Lower leg skin (tissue), 4 donors: ENCODE data around the gene TNS3. TPM values are rescaled to one million over a fixed set of nuclear protein-coding genes. Genes with fewer than 3 reads are reported as not detected.

Source experiments
- DNase-seq, 2 donors: peaks; one replicate each; pipeline ENCODE4 v3.0.0-alpha.2; 2019; ENCODE audit warnings: low spot score in 2 of 2
- H3K4me3 ChIP-seq: fragments of 200-600 bp; sonication (generic); 2 replicates; pipeline ENCODE4 v1.5.1; 2017; ENCODE audit warnings: mild to moderate bottlenecking, low read depth; ENCODE audit not compliant: poor library complexity, severe bottlenecking
- CTCF ChIP-seq, 3 donors: fragments of 450-650 bp; IDR thresholded peaks; one replicate each; pipeline ENCODE4 v1.5.1; 2016; ENCODE audit warnings: antibody characterized with exemption in 3 of 3, mild to moderate bottlenecking in 3 of 3, moderate library complexity in 2 of 3
- POLR2A ChIP-seq, 2 donors: fragments of 450-650 bp; IDR thresholded peaks; one replicate each; pipeline ENCODE4 v1.6.1; 2016 to 2017; ENCODE audit warnings: antibody characterized with exemption in 2 of 2, mild to moderate bottlenecking in 1 of 2, moderate library complexity in 1 of 2
- WGBS, 2 donors: methylation state at CpG; one replicate each; pipeline ENCODE4 v1.1.5; 2018; 5-methylcytosine and 5-hydroxymethylcytosine counted together
- intact Hi-C: fragments of 100-400 bp; cut with DNase I; formaldehyde crosslinking; loops from one replicate; pipeline ENCODE4 v1.15.0; 2023; ENCODE audit warnings: low total_unique reads
- total RNA-seq, 4 donors: library from RNA; depleted of rRNA; stranded (reverse); fragments of >200 nt; gene quantifications; one replicate each; pipeline ENCODE4 v1.1.0, GENCODE V29; 2016

The TNS3 gene
- total RNA-seq, 4 donors from 2014 or later, result 19.5 to 33.9 (median 25.5) TPM

- 87 to 92% methylated on average over 11 of the region's 11 CpGs for WGBS, 2 donors
- H3K4me3 ChIP-seq, result no peak overlapping the region
- no peak for DNase-seq
- TF ChIP-seq POLR2A (IDR thresholded peaks at IDR 0.05), result no peak
- TF ChIP-seq CTCF (IDR thresholded peaks at IDR 0.05), result no peak
- intact Hi-C loops, result loop anchor here (10.0 kb wide), 1 partner anchor 365 kb away; no protein-coding TSS in a partner anchor
Observed at GRCh38 chr7:47449810-47450590, 131.9 kb downstream of the TNS3 start.

GRCh38 chr7:47448971-47449370 lies 132.9 kb downstream of the TNS3 start:
- no peak overlapping the region for H3K4me3 ChIP-seq
- 92 to 94% methylated on average over 9 of the region's 9 CpGs for WGBS, 2 donors
- intact Hi-C loops, result loop anchor here (10.0 kb wide), 1 partner anchor 366 kb away; no protein-coding TSS in a partner anchor
- TF ChIP-seq POLR2A (IDR thresholded peaks at IDR 0.05) (no peak), CTCF (IDR thresholded peaks at IDR 0.05) (no peak)
- DNase-seq, result no peak

- no peak overlapping the region for H3K4me3 ChIP-seq
- whole genome bisulfite sequencing, 2 donors, result 85 to 92% methylated on average over 12 of the region's 12 CpGs
- DNase-seq, result no peak
- intact Hi-C loops, result loop anchor here (10.0 kb wide), 1 partner anchor 367 kb away; no protein-coding TSS in a partner anchor
- TF ChIP-seq CTCF (IDR thresholded peaks at IDR 0.05) (no peak), POLR2A (IDR thresholded peaks at IDR 0.05) (no peak)
Observed at GRCh38 chr7:47447621-47448349, 134.1 kb downstream of the TNS3 start.

- DNase-seq, result no peak
- WGBS, 2 donors, result 71 to 74% methylated on average over 9 of the region's 9 CpGs
- intact Hi-C loops, result loop anchor here (10.0 kb wide), 1 partner anchor 368 kb away; no protein-coding TSS in a partner anchor
- H3K4me3 ChIP-seq, result no peak overlapping the region
- TF ChIP-seq POLR2A (IDR thresholded peaks at IDR 0.05) (no peak), CTCF (IDR thresholded peaks at IDR 0.05) (no peak)
Observed at GRCh38 chr7:47446871-47447466, 134.9 kb downstream of the TNS3 start.

GRCh38 chr7:47444376-47445098 lies 137.4 kb downstream of the TNS3 start:
- intact Hi-C loops, result loop anchor here (5.0 to 10.0 kb wide), 2 partner anchors 370 to 1898 kb away; no protein-coding TSS in a partner anchor
- WGBS, 2 donors, result 76 to 79% methylated on average over 14 of the region's 14 CpGs
- DNase-seq, result no peak
- H3K4me3 ChIP-seq, result no peak overlapping the region
- TF ChIP-seq CTCF (IDR thresholded peaks at IDR 0.05) (no peak), POLR2A (IDR thresholded peaks at IDR 0.05) (no peak)
